CD14-positive monocyte (primary cell): Measurements from ENCODE around the gene CTTNBP2. TPM values are rescaled to one million over a fixed set of nuclear protein-coding genes. Genes with fewer than 3 reads are reported as not detected.
A peak's percentile ranks its signal among the peaks of the same experiment; 100 is the strongest.

ENCODE experiments used
- DNase-seq, 3 donors: peaks; one replicate each; pipeline ENCODE4 v3.0.0-alpha.2; 2011 to 2022
- H2AFZ ChIP-seq: 2 replicates; pipeline ENCODE4 v1.6.0; 2012; ENCODE audit warnings: mild to moderate bottlenecking, low read depth, low read length, inconsistent platforms; ENCODE audit not compliant: insufficient read depth, poor library complexity, severe bottlenecking
- H3K27ac ChIP-seq, 2 donors: 1 replicate in 1 of 2; 2 replicates in 1 of 2; pipeline ENCODE4 v1.5.1; 2012 to 2013; ENCODE audit warnings: low read length in 2 of 2, control low read depth in 1 of 2, inconsistent platforms in 1 of 2, low read depth in 1 of 2, mild to moderate bottlenecking in 1 of 2
- H3K27me3 ChIP-seq, 2 donors: one replicate each; pipeline versions ENCODE4 v1.6.0 to v1.6.1; 2011 to 2013; ENCODE audit warnings: low read length in 2 of 2; ENCODE audit not compliant: control insufficient read depth in 2 of 2, insufficient read depth in 2 of 2
- H3K36me3 ChIP-seq, 2 donors: replicated peaks in 1 of 2; 1 replicate in 1 of 2; 2 replicates in 1 of 2; pipeline versions ENCODE4 v1.5.1 to v1.6.1; 2012 to 2013; ENCODE audit warnings: low read length in 2 of 2, control low read depth in 1 of 2, inconsistent platforms in 1 of 2, mild to moderate bottlenecking in 1 of 2; ENCODE audit not compliant: insufficient read depth in 2 of 2, control insufficient read depth in 1 of 2
- H3K4me1 ChIP-seq, 2 donors: 1 replicate in 1 of 2; 2 replicates in 1 of 2; pipeline versions ENCODE4 v1.5.1 to v1.6.1; 2012 to 2013; ENCODE audit warnings: low read length in 2 of 2, control low read depth in 1 of 2, inconsistent platforms in 1 of 2, mild to moderate bottlenecking in 1 of 2, moderate library complexity in 1 of 2; ENCODE audit not compliant: insufficient read depth in 2 of 2, control insufficient read depth in 1 of 2
- H3K4me2 ChIP-seq: replicated peaks from 2 replicates; pipeline ENCODE3; 2012; ENCODE audit warnings: low read length, moderate library complexity, mild to moderate bottlenecking; ENCODE audit not compliant: poor library complexity, severe bottlenecking; ENCODE audit errors: extremely low read depth
- H3K4me3 ChIP-seq, 3 experiments: fragments of 200-600 bp in 1 of 3; sonication (generic) in 1 of 3; replicated peaks in 1 of 3; 1 replicate in 2 of 3; 2 replicates in 1 of 3; pipeline ENCODE4 v1.5.1; 2011 to 2013; ENCODE audit warnings: low read length in 3 of 3, mild to moderate bottlenecking in 3 of 3, control low read depth in 2 of 3, low read depth in 2 of 3, inconsistent platforms in 1 of 3, moderate library complexity in 1 of 3
- H3K79me2 ChIP-seq: 2 replicates; pipeline ENCODE4 v1.6.0; 2012; ENCODE audit warnings: mild to moderate bottlenecking, control low read depth, inconsistent platforms, low read length, moderate library complexity; ENCODE audit not compliant: insufficient read depth
- H3K9ac ChIP-seq: 2 replicates; pipeline ENCODE4 v1.6.0; 2017; ENCODE audit warnings: low read length, mild to moderate bottlenecking; ENCODE audit not compliant: insufficient read depth, poor library complexity, severe bottlenecking
- H3K9me3 ChIP-seq, 2 donors: replicated peaks in 1 of 2; 1 replicate in 1 of 2; 2 replicates in 1 of 2; pipeline versions ENCODE4 v1.5.1 to v1.6.1; 2012 to 2013; ENCODE audit warnings: low read length in 2 of 2, control low read depth in 1 of 2; ENCODE audit not compliant: control insufficient read depth in 1 of 2, insufficient read depth in 1 of 2
- H4K20me1 ChIP-seq: 2 replicates; pipeline ENCODE4 v1.6.0; 2012; ENCODE audit warnings: mild to moderate bottlenecking, low read length, control low read depth, moderate library complexity; ENCODE audit not compliant: insufficient read depth
- H3K27ac Mint-ChIP-seq, 7 donors: one replicate each; pipeline ENCODE4 v1.8.0; 2020; ENCODE audit warnings: mild to moderate bottlenecking in 7 of 7, mixed read lengths in 7 of 7, moderate library complexity in 6 of 7, inconsistent platforms in 2 of 7
- H3K27me3 Mint-ChIP-seq, 3 donors: one replicate each; pipeline ENCODE4 v1.8.0; 2021 to 2022; ENCODE audit warnings: low read depth in 3 of 3, mild to moderate bottlenecking in 3 of 3, mixed read lengths in 3 of 3, moderate library complexity in 3 of 3, inconsistent platforms in 1 of 3
- H3K36me3 Mint-ChIP-seq, 2 donors: one replicate each; pipeline ENCODE4 v1.8.0; 2020; ENCODE audit warnings: mixed read lengths in 2 of 2, inconsistent platforms in 1 of 2, mild to moderate bottlenecking in 1 of 2
- H3K4me1 Mint-ChIP-seq: one replicate; pipeline ENCODE4 v1.8.0; 2020; ENCODE audit warnings: mild to moderate bottlenecking, mixed read lengths
- H3K4me3 Mint-ChIP-seq, 2 donors: one replicate each; pipeline ENCODE4 v1.8.0; 2020; ENCODE audit warnings: mild to moderate bottlenecking in 2 of 2, mixed read lengths in 2 of 2, moderate library complexity in 1 of 2
- H3K9me3 Mint-ChIP-seq, 7 donors: one replicate each; pipeline ENCODE4 v1.8.0; 2020 to 2022; ENCODE audit warnings: mixed read lengths in 7 of 7, mild to moderate bottlenecking in 6 of 7, moderate library complexity in 6 of 7, inconsistent platforms in 2 of 7
- CTCF ChIP-seq: fragments of 200-600 bp; IDR thresholded peaks from one replicate; pipeline ENCODE4 v1.8.0; 2022; ENCODE audit warnings: antibody characterized with exemption, mild to moderate bottlenecking
- WGBS: methylation state at CpG from one replicate; pipeline ENCODE4 v1.1.5; 2013; ENCODE audit warnings: missing lambda C conversion rate; ENCODE audit not compliant: insufficient coverage; 5-methylcytosine and 5-hydroxymethylcytosine counted together
- intact Hi-C, 2 donors: fragments of 100-400 bp; cut with micrococcal nuclease; formaldehyde crosslinking; loops; one replicate each; pipeline versions ENCODE4 v1.15.0 to v1.15.1; 2023
- polyA plus RNA-seq, 3 donors: library from polyadenylated mRNA; depleted of rRNA in 1 of 3; unstranded in 2 of 3; stranded (reverse) in 1 of 3; fragments of 300-500 nt in 2 of 3; fragments of >200 nt in 1 of 3; fragmentation: Illumina TruSeq in 2 of 3; gene quantifications; 1 replicate in 2 of 3; 2 replicates in 1 of 3; pipeline ENCODE4 v1.2.3, GENCODE V29; 2012 to 2021

CTTNBP2 gene
- polyA plus RNA-seq, 3 donors = 0.38 to 1.4 TPM; not detected in 1

- peaks cover 0 to 6% of the 10 kb centered on the region in 2 donors for H3K4me1 ChIP-seq
- H3K4me3 Mint-ChIP-seq = no peak overlapping the region
- H3K9ac ChIP-seq = no peak overlapping the region
- H3K4me2 ChIP-seq = no peak overlapping the region
- H3K4me3 ChIP-seq = no peak overlapping the region
- DNase-seq = peak in 1 of 3 donors; percentile 7
- H3K36me3 ChIP-seq = no peaks in the 10 kb centered on the region
- H3K27me3 Mint-ChIP-seq = peaks cover 0 to 3% (median 2%) of the 10 kb centered on the region in 3 donors
- H2AFZ ChIP-seq = no peak overlapping the region
- H3K4me1 Mint-ChIP-seq = peaks cover 6% of the 10 kb centered on the region
- H3K9me3 Mint-ChIP-seq = no peaks in the 10 kb centered on the region
- no peak overlapping the region for H3K27ac Mint-ChIP-seq
- no peaks in the 10 kb centered on the region for H3K79me2 ChIP-seq
- intact Hi-C loops = no loop called here
- H3K27me3 ChIP-seq = peaks cover 0 to 2% of the 10 kb centered on the region in 2 donors
- H3K36me3 Mint-ChIP-seq = no peaks in the 10 kb centered on the region
- peak; percentile 72 for TF ChIP-seq CTCF
- H4K20me1 ChIP-seq = no peaks in the 10 kb centered on the region
- no CpG with 5 or more reads among the region's 8 CpGs for WGBS
- no peaks in the 10 kb centered on the region for H3K9me3 ChIP-seq
- H3K27ac ChIP-seq = no peak overlapping the region
These were observed 122.4 kb downstream of the CTTNBP2 start for GRCh38 chr7:117750612-117751563.

GRCh38 chr7:117741962-117742361 is 131.3 kb downstream of the CTTNBP2 start:
- H3K27ac ChIP-seq = no peak overlapping the region
- WGBS = no CpG with 5 or more reads among the region's 4 CpGs
- H4K20me1 ChIP-seq = no peaks in the 10 kb centered on the region
- Mint-ChIP-seq H3K36me3 (no peaks in the 10 kb centered on the region), H3K4me3 (no peak overlapping the region), H3K27ac (no peak overlapping the region), H3K9me3 (peaks cover 0 to 2% (median 0%) of the 10 kb centered on the region in 7 donors), H3K27me3 (peaks cover 0 to 9% (median 6%) of the 10 kb centered on the region in 3 donors), H3K4me1 (no peaks in the 10 kb centered on the region)
- no peaks in the 10 kb centered on the region for H3K4me1 ChIP-seq
- no peaks in the 10 kb centered on the region for H3K27me3 ChIP-seq
- TF ChIP-seq CTCF = no peak
- no peaks in the 10 kb centered on the region for H3K9me3 ChIP-seq
- H3K36me3 ChIP-seq = no peaks in the 10 kb centered on the region
- DNase-seq = no peak
- H3K9ac ChIP-seq = no peak overlapping the region
- H3K4me2 ChIP-seq = no peak overlapping the region
- no peak overlapping the region for H3K4me3 ChIP-seq
- H2AFZ ChIP-seq = no peak overlapping the region
- no peaks in the 10 kb centered on the region for H3K79me2 ChIP-seq
- intact Hi-C loops = loop anchor here in 1 of 2 donors (10.0 kb wide), 1 partner anchor 413 kb away; no protein-coding TSS in a partner anchor
